Right lobe of liver (tissue), 6 donors: ENCODE measurements around the gene PDK1. TPM values are rescaled to one million over a fixed set of nuclear protein-coding genes. Genes with fewer than 3 reads are reported as not detected.

ENCODE experiments used
- ATAC-seq, 4 donors: fragments of 200-7000 bp; cut with Tn5 transposase; one replicate each; pipeline ENCODE4 v1.9.1; 2020; ENCODE audit warnings: mild to moderate bottlenecking in 4 of 4, moderate library complexity in 4 of 4
- DNase-seq, 3 donors: peaks; one replicate each; pipeline ENCODE4 v3.0.0-alpha.2; 2020
- H3K27ac ChIP-seq, 3 donors: fragments of 200-600 bp; one replicate each; pipeline ENCODE4 v1.8.0; 2022
- H3K27me3 ChIP-seq, 2 donors: fragments of 200-600 bp; one replicate each; pipeline ENCODE4 v1.8.0; 2022
- H3K36me3 ChIP-seq, 4 donors: fragments of 200-600 bp; sonication (generic) in 1 of 4; one replicate each; pipeline versions ENCODE4 v1.5.1 to v1.8.0; 2017 to 2022; ENCODE audit warnings: control low read depth in 1 of 4
- H3K4me1 ChIP-seq, 4 donors: fragments of 200-600 bp; sonication (generic) in 1 of 4; one replicate each; pipeline versions ENCODE4 v1.5.1 to v1.8.0; 2017 to 2022; ENCODE audit warnings: control low read depth in 1 of 4
- H3K4me3 ChIP-seq, 3 donors: fragments of 200-600 bp; one replicate each; pipeline ENCODE4 v1.8.0; 2022
- H3K9me3 ChIP-seq, 4 donors: fragments of 200-600 bp; sonication (generic) in 1 of 4; one replicate each; pipeline versions ENCODE4 v1.5.1 to v1.8.0; 2017 to 2022; ENCODE audit warnings: control low read depth in 1 of 4
- POLR2A ChIP-seq: fragments of 450-650 bp; IDR thresholded peaks from one replicate; pipeline ENCODE4 v1.6.1; 2017; ENCODE audit warnings: antibody characterized with exemption, mild to moderate bottlenecking
- WGBS: methylation state at CpG from one replicate; pipeline ENCODE4 v1.1.6; 2018; ENCODE audit warnings: low coverage, low lambda C conversion rate; ENCODE audit not compliant: insufficient coverage; ENCODE audit errors: missing lambda C conversion rate; 5-methylcytosine and 5-hydroxymethylcytosine counted together
- intact Hi-C, 2 donors: fragments of 100-400 bp; cut with DNase I; formaldehyde crosslinking; loops; one replicate each; pipeline versions ENCODE4 v1.11.2 to v1.14.1; 2022
- small RNA-seq, 2 experiments: library from RNA; depleted of rRNA; stranded (forward); fragments of <200 nt; gene quantifications; one replicate each; pipeline ENCODE3, GENCODE V24; 2016
- total RNA-seq, 6 experiments: library from RNA; depleted of rRNA in 2 of 6; stranded (reverse); fragments of >200 nt in 2 of 6; fragmentation: NEBNext Ultra II Directional in 3 of 6; extraction: Animal tissue kit (Norgen Biotek cat#: 25700) in 3 of 6; gene quantifications; one replicate each; pipeline versions ENCODE4 v1.1.0 to v1.2.4, GENCODE V29; 2016 to 2023
- TF ChIP-seq, protein P1 (sequence below), 4 donors: fragments of 200-600 bp in 3 of 4; fragments of 450-650 bp in 1 of 4; IDR thresholded peaks; one replicate each; pipeline versions ENCODE4 v1.5.1 to v1.8.0; 2016 to 2022; ENCODE audit warnings: antibody characterized with exemption in 4 of 4, mild to moderate bottlenecking in 2 of 4
- donor health status: DM: no; HTN: yes; CAD: no.
- donor health status: DM: no; HTN: no; CAD: no.
- donor health status: DM: no; HTN: no; CAD: no.
- donor health status: DM: no; HTN: yes; CAD: no.
- donor health status: DM: no; HTN: yes; CAD: no.

PDK1 gene
- total RNA-seq, 6 experiments from 2014 or later: 5.0 to 34.1 (median 9.6) TPM

DNA sequence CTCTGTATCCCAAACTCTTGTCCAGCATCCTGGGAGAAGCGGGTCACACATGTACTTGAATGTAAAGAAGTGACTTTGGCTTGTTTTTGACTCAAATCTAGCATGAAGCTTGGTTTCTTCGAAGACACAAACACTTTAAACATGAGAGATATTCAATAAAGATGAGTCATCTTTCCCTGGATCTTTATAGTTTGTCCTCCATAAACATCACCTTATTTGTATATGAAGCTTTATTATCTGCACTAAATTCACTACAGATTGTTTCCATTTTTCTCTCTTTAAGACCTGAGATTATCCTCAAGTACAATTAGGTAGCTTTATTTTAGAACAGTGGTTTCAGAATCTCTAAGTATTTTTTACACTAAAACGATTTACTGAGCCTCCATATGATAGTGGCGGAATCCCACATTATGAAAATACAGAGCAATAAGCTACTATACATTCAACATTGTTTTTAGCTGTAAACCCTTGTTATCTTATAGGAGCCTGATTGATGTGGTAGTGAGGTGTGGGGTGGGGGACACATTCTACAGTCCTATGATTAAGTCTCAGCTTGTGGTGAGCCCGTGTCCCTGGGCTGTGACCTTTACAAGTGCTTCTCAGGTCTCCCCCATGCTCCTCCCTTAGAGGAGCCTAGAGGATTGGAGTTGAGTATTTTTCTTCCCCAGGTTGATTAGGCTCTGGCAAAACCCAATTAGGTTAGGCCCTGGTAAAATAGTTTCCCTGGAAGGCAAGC, 100.1 kb downstream of the PDK1 start:
- Histone ChIP-seq H3K27me3 (no peaks in the 10 kb centered on the region), H3K9me3 (no peaks in the 10 kb centered on the region), H3K4me1 (no peaks in the 10 kb centered on the region), H3K36me3 (no peaks in the 10 kb centered on the region), H3K4me3 (no peak overlapping the region), H3K27ac (no peak overlapping the region)
- intact Hi-C loops: no loop called here
- ATAC-seq (no peak), DNase-seq (no peak)
- 87% methylated on average over 4 of the region's 5 CpGs for WGBS
- TF ChIP-seq, protein P1, sequence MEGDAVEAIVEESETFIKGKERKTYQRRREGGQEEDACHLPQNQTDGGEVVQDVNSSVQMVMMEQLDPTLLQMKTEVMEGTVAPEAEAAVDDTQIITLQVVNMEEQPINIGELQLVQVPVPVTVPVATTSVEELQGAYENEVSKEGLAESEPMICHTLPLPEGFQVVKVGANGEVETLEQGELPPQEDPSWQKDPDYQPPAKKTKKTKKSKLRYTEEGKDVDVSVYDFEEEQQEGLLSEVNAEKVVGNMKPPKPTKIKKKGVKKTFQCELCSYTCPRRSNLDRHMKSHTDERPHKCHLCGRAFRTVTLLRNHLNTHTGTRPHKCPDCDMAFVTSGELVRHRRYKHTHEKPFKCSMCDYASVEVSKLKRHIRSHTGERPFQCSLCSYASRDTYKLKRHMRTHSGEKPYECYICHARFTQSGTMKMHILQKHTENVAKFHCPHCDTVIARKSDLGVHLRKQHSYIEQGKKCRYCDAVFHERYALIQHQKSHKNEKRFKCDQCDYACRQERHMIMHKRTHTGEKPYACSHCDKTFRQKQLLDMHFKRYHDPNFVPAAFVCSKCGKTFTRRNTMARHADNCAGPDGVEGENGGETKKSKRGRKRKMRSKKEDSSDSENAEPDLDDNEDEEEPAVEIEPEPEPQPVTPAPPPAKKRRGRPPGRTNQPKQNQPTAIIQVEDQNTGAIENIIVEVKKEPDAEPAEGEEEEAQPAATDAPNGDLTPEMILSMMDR (IDR thresholded peaks at IDR 0.05): no peak
- TF ChIP-seq POLR2A: no peak

Small RNAs within 50 kb of the gene (small RNA-seq; reads per million reads assigned to genes)
- gene RF00019: 0 reads per million in 2 experiments

Other genes starting within 250 kb of the PDK1 start
- 10 to 100 TPM; 10.7 to 26.8 (median 17.2) TPM for gene ITGA6, start 128.5 kb upstream of the PDK1 start, total RNA-seq
- gene RAPGEF4, start 179.8 kb downstream of the PDK1 start, total RNA-seq: 10 to 100 TPM in 4 of 6 experiments, 1 to 10 TPM in 2; 9.5 to 18.4 (median 14.7) TPM